MM.1S (cell line): ENCODE results near the gene SOCS4.

Source experiments
- DNase-seq: peaks from one replicate; pipeline ENCODE4 v3.0.0-alpha.2; 2015
- H2AFZ ChIP-seq: fragments of 300-600 bp; sonication (generic); 2 replicates; pipeline ENCODE4 v1.6.0; 2016; ENCODE audit warnings: antibody characterized with exemption, low read length
- H3F3A ChIP-seq: fragments of 300-600 bp; sonication (generic); 2 replicates; pipeline ENCODE4 v1.6.1; 2016; ENCODE audit warnings: mild to moderate bottlenecking, antibody characterized with exemption, low read length, moderate library complexity, mixed read lengths; ENCODE audit not compliant: insufficient read depth
- H3K27ac ChIP-seq: fragments of 300-600 bp; sonication (generic); 2 replicates; pipeline ENCODE4 v1.5.1; 2016; ENCODE audit warnings: mild to moderate bottlenecking, low read length
- H3K27me3 ChIP-seq: fragments of 300-600 bp; sonication (generic); replicated peaks from 2 replicates; pipeline ENCODE4 v1.6.0; 2016; ENCODE audit warnings: low read length; ENCODE audit not compliant: insufficient read depth
- H3K36me3 ChIP-seq: fragments of 300-600 bp; sonication (generic); replicated peaks from 2 replicates; pipeline ENCODE4 v1.6.1; 2016; ENCODE audit warnings: mild to moderate bottlenecking, low read length, mixed read lengths; ENCODE audit not compliant: insufficient read depth
- H3K4me1 ChIP-seq: fragments of 300-600 bp; sonication (generic); 2 replicates; pipeline ENCODE4 v1.6.1; 2016; ENCODE audit warnings: low read length, mixed read lengths
- H3K4me2 ChIP-seq: fragments of 300-600 bp; sonication (generic); 2 replicates; pipeline ENCODE4 v1.6.0; 2016; ENCODE audit warnings: low read depth, low read length
- H3K4me3 ChIP-seq: fragments of 300-600 bp; sonication (generic); 2 replicates; pipeline ENCODE4 v1.5.1; 2016; ENCODE audit warnings: low read length, mixed read lengths
- H3K79me2 ChIP-seq: fragments of 300-600 bp; sonication (generic); 2 replicates; pipeline ENCODE4 v1.6.1; 2016; ENCODE audit warnings: mixed run types, low read length, mixed read lengths
- H3K9ac ChIP-seq: fragments of 300-600 bp; sonication (generic); 2 replicates; pipeline ENCODE4 v1.6.1; 2016; ENCODE audit warnings: low read length, mixed read lengths
- H3K9me2 ChIP-seq: fragments of 300-600 bp; sonication (generic); replicated peaks from 2 replicates; pipeline ENCODE4 v1.6.1; 2016; ENCODE audit warnings: mild to moderate bottlenecking, low read length, mixed read lengths; ENCODE audit not compliant: insufficient read depth
- H3K9me3 ChIP-seq: fragments of 300-600 bp; sonication (generic); replicated peaks from 2 replicates; pipeline ENCODE4 v1.6.1; 2016; ENCODE audit warnings: mild to moderate bottlenecking, low read length, mixed read lengths; ENCODE audit not compliant: insufficient read depth
- H4K20me1 ChIP-seq: fragments of 300-600 bp; sonication (generic); 2 replicates; pipeline ENCODE4 v1.6.1; 2016; ENCODE audit warnings: mild to moderate bottlenecking, low read length, moderate library complexity, mixed read lengths; ENCODE audit not compliant: insufficient read depth
- EZH2 ChIP-seq: fragments of 300-600 bp; sonication (generic); optimal IDR thresholded peaks from 2 replicates; pipeline ENCODE3; 2017; ENCODE audit warnings: low read depth, mild to moderate bottlenecking, antibody characterized with exemption, low read length, mixed read lengths
- EZH2phosphoT487 ChIP-seq: fragments of 300-600 bp; sonication (generic); IDR thresholded peaks from 2 replicates; pipeline ENCODE4 v1.6.1; 2018; ENCODE audit warnings: antibody characterized with exemption, low read length
- TF ChIP-seq, protein P1 (sequence below): fragments of 300-600 bp; sonication (generic); IDR thresholded peaks from 2 replicates; pipeline ENCODE4 v1.5.1; 2016; ENCODE audit warnings: antibody characterized with exemption, low read length, mixed read lengths

The SOCS4 gene

DNA sequence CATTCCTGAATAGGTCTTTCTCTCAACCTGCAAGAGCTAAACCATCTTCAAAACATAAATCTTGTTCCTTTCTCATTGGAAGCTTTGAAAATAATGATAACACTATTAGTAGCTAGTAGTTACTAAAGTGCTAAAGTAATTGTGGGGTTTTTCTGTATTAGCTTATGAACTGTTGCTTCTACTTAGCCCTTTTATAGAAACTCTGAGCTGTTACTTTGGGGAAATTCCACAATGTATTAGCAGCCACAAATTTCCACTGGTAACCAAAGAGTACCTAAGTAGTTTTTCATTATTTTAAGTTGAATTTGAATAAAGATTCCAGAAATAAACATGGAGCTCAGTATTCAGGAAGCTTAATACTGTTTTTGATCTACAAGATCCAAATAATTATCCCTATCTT is 18.1 kb downstream of the SOCS4 start:
- no peak overlapping the region for H2AFZ ChIP-seq
- no peaks in the 10 kb centered on the region for H3K36me3 ChIP-seq
- H3K27me3 ChIP-seq: no peaks in the 10 kb centered on the region
- H4K20me1 ChIP-seq: no peaks in the 10 kb centered on the region
- no peak overlapping the region for H3K27ac ChIP-seq
- TF ChIP-seq EZH2phosphoT487: no peak
- TF ChIP-seq, protein P1, sequence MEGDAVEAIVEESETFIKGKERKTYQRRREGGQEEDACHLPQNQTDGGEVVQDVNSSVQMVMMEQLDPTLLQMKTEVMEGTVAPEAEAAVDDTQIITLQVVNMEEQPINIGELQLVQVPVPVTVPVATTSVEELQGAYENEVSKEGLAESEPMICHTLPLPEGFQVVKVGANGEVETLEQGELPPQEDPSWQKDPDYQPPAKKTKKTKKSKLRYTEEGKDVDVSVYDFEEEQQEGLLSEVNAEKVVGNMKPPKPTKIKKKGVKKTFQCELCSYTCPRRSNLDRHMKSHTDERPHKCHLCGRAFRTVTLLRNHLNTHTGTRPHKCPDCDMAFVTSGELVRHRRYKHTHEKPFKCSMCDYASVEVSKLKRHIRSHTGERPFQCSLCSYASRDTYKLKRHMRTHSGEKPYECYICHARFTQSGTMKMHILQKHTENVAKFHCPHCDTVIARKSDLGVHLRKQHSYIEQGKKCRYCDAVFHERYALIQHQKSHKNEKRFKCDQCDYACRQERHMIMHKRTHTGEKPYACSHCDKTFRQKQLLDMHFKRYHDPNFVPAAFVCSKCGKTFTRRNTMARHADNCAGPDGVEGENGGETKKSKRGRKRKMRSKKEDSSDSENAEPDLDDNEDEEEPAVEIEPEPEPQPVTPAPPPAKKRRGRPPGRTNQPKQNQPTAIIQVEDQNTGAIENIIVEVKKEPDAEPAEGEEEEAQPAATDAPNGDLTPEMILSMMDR: no peak
- no peak for TF ChIP-seq EZH2
- H3K9me2 ChIP-seq: no peaks in the 10 kb centered on the region
- H3K4me2 ChIP-seq: no peak overlapping the region
- H3K9me3 ChIP-seq: no peaks in the 10 kb centered on the region
- H3F3A ChIP-seq: peaks cover 5% of the 10 kb centered on the region; the same call in 1 of the 2 replicates
- DNase-seq: no peak
- H3K4me1 ChIP-seq: no peaks in the 10 kb centered on the region
- H3K9ac ChIP-seq: no peak overlapping the region
- H3K79me2 ChIP-seq: no peaks in the 10 kb centered on the region
- H3K4me3 ChIP-seq: no peak overlapping the region

DNA sequence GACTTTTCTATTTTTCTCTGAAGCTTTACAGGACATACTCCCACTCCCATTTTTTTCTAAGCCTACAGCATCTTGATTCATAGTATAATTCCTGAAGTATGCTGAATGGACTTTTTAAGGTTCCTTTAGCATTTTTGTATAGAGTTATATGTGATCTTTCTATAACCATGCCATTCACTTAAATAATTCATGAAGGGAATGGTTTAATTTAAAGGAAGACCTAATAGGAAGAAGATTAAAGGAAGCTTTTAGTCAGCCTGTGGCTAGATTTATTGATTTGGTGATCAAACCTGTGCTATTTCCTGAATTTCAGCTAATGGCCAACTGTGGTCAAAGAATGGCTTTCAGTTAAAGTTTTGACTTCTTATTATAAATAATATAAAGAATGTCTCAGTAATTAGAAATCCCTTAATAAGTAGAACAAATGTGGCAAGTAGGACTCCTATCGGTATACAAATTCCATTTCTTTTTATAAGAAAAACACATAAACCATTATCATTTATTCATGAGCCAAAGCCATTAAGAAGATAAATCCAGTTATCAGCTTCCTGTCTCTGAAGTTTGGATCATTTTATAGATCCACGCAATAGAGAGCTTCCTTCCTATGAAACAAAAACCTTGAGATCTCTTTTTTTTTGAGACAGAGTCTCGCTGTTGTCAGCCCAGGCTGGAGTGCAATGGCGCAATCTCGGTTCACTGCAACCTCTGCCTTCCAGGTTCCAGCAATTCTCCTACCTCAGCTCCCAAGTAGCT is 20.4 kb downstream of the SOCS4 start:
- Histone ChIP-seq H2AFZ (no peak overlapping the region), H3K9ac (no peak overlapping the region), H4K20me1 (no peaks in the 10 kb centered on the region), H3K9me2 (no peaks in the 10 kb centered on the region), H3F3A (peaks cover 11% of the 10 kb centered on the region), H3K27me3 (no peaks in the 10 kb centered on the region), H3K4me3 (no peak overlapping the region), H3K79me2 (peaks cover 3% of the 10 kb centered on the region), H3K36me3 (no peaks in the 10 kb centered on the region), H3K4me2 (no peak overlapping the region), H3K9me3 (no peaks in the 10 kb centered on the region), H3K4me1 (no peaks in the 10 kb centered on the region), H3K27ac (no peak overlapping the region)
- TF ChIP-seq EZH2 (no peak), EZH2phosphoT487 (no peak)
- TF ChIP-seq, protein P1: no peak
- DNase-seq: no peak

DNA sequence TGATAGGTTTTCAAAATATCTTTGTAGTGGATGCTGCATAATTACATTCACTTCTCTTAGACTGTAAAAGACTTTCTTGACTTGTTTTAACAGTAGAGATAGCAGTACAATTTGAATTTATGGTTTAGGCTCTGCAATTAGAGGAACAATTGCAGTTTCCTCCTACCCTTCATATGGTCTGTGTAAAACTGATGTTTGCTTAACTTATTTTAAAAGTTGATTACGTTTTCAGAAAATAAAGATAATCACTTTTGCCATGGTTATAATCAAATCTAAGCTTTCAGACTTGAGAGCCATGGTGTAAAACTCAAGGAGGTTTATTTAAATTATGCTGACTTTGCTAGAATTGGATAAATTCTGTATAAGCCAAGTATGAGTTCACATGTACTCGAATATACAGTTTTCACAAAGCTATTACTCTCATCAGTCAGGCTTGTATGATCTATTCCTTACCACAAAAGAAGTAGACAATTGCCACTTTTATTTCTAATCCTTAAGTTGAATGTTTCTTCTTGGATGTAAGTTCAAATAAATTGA is 21.9 kb downstream of the SOCS4 start:
- Histone ChIP-seq H3K9me3 (no peaks in the 10 kb centered on the region), H3K9me2 (no peaks in the 10 kb centered on the region), H3K4me1 (no peaks in the 10 kb centered on the region), H3K79me2 (peaks cover 17% of the 10 kb centered on the region), H4K20me1 (no peaks in the 10 kb centered on the region), H3K27ac (no peak overlapping the region), H3F3A (peaks cover 14% of the 10 kb centered on the region), H3K9ac (no peak overlapping the region), H3K36me3 (no peaks in the 10 kb centered on the region), H3K27me3 (no peaks in the 10 kb centered on the region), H3K4me3 (no peak overlapping the region), H3K4me2 (no peak overlapping the region), H2AFZ (no peak overlapping the region)
- no peak for DNase-seq
- no peak for TF ChIP-seq EZH2
- TF ChIP-seq EZH2phosphoT487: no peak
- TF ChIP-seq, protein P1: no peak
